ENCODE data around the gene GPR68.

DNA sequence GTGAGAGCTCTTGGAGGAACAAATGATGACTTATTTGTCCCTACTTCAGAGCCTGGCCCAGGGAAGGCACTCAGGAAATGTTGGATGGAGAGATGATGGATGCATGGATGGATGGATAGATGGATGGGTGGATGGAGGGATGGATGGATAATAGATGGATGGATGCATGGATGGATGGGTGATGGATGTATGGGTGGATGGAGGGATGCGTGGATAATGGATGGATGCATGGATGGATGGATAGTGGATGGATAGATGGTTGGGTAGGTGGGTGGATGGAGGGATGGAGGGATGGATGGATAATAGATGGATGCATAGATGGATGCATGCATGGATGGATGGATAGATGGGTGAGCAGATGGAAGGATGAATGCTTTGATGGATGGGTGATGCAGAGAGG is 23.2 kb downstream of the GPR68 start:
- TF ChIP-seq EZH2phosphoT487 (IDR thresholded peaks at IDR 0.05; ENCODE audit: borderline replicate concordance, low read length) (no peak), CTCF (IDR thresholded peaks at IDR 0.05; ENCODE audit: low read depth, low read length, poor library complexity, severe bottlenecking) (no peak)
